ENCODE data around the gene UXS1.
"Not testable (repeated sequence)": the region's sequence is repeated elsewhere in the genome, so short reads cannot be mapped to it uniquely, and the experiment has no call there.

The UXS1 gene

GRCh38 chr2:106193977-106194778 lies at the start of gene UXS1:
TSS of gene UXS1 (minus strand) at chr2:106194301. CDS start at chr2:106194241, 60 bp downstream.
- peak; percentile 99 for DNase-seq

DNA sequence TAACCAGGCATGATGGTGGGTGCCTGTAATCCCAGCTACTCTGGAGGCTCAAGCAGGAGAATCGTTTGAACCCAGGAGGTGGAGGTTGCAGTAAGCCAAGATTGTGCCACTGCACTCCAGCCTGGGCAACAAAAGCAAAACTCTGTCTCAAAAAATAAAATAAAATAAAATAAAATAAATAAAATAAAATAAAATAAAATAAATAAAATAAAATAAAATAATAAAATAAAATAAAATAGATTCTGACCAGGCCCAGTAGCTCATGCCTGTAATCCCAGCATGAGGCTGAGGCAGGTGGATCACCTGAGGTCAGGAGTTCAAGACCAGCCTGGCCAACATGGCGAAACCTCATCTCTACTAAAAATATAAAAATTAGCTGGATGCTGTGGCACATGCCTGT lies 45.4 kb upstream of the UXS1 start:
- DNase-seq: not testable (repeated sequence)

GRCh38 chr2:106235392-106235791 lies 41.3 kb upstream of the UXS1 start:
- DNase-seq: not testable (repeated sequence)

DNA sequence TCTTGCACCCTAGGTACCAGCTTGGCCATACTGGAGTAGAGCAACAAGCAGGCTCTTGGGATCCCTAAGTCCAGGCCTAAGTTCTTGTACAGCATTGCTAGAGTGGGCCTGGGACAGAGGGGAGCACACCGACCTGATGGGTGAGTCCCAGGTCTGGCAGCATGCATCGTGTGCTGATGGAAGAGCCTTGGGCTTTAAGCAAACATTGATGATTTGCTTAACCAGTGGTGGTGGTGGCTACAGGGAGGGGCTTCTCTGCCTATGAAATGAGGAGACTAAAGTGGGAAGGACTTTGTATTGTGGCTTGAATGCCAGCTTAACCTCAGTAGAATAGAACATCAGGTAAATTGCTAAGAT lies 39.2 kb upstream of the UXS1 start:
- DNase-seq: no peak

DNA sequence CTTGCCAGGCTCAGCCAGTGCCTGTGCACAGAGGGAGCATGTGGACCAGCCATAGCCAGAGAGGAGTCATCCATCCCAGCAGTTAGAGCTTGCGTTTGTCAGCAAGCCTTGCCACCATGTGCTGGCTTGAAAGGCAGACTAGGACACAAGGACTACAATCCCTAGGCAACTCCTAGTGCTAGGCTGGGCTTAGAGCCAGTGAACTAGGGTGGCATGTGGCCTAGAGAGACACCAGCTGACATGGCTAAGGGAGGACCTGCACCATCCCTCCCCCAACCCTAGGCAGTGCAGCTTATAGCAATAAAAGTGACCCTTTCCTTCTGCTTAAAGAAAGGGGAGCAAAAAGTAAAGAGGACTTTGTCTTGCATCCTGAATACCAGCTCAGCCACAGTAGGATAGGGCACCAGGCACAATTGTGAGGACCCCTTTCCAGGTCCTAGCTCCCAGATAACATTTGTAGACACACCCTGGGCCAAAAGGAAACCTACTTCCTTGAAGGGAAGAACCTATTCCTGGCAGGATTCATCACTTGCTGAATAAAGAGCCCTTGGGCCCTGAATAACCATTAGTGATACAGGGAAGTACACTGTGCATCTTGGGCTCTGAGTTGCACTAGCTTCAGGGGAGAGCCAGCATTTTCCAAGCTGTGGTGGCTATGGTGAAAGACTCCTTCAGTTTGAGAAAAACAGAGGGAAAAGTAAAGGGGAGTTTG lies 38.7 kb upstream of the UXS1 start:
- no peak for DNase-seq

DNA sequence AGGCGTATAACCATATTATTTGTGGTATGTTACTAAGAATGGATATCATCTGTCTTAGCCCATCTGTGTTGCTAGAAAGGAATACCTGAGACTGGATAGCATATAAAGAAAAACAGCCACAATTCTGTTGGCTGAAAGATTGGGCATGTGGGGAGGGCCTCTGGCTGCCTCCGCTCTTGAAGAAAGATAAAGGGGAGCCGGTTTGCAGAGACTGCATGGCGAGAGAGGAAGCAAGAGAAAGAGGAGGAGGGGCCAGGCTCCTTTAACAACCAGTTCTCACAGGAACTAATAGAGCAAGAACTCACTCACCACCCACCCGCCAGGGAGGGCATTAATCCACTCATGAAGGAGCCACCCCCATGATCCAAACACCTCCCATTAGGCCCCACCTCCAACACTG lies 29.2 kb upstream of the UXS1 start:
- no peak for DNase-seq

DNA sequence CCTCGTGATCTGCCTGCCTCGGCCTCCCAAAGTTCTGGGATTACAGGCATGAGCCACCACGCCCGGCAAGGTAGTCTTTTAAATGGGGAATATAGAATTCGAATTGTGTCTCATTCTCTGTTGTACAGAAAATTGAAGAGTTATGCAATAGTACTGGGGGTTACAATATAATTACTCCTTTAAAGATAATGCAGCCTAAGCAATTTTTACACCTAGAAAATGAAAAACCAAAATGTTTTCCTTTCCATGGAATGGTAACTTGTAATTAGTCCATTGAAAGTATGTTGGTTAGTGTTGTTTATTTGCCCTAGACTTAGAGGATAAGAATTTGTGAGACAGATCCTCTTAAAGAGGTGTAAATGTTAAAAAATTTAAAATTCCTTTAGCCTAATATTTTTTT lies 28.0 kb upstream of the UXS1 start:
- DNase-seq: not testable (repeated sequence)

DNA sequence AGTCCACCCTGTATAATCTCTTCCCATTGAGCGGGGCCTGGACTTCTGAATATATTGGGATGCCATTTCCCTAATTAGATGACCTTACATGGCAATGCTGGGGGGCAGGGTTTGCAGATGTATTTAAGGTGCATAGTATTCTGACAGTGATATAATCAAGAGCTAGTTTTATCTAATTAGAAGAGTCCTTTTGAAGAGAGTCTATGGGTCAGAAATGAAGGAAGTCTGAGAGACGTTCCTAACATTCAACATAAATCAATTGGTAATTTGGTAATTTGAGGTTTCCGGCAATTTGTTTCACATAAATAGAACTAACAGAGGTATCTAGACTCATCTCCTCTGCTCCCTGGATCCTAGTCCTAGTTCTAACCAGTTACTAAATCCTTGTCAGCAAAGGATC lies 25.7 kb upstream of the UXS1 start:
- no peak for DNase-seq

DNA sequence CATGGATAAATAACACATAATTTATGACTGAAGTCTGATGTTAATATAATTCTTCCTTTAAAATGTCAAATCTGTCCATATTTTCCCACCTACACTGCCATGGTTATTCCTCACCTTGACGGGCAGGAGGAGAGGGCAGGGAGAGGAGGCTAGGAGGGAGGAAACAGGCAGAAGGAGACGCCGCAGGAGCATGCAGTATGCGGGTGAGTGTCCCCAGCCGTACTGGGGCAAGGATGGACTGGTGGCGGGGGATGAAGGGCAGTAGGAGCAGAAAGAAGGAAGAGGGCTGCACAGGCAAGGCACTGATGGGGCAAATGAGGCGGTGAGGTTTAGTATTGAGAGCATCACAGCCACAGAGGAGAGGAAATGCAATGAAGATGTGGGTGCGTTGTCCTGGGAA lies 25.1 kb upstream of the UXS1 start:
- DNase-seq: not testable (repeated sequence)

DNA sequence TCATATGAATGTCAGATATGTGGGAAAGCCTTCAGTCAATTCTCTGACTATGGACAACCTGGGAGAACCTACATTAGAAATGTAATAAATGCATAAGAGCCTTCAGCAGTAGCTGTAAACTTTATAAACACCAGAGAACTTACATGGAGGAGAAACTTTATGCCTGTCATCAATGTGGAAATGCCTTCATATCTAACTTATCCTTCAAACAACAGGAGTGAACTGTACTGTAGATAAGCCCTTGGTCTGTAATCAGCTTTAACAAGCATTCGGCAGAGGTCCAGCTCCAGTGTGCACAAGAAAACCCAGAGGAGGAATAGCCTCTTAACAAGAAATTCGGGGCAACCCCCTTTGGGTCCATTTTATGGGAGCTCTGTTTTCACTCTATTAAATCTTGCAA lies 14.8 kb upstream of the UXS1 start:
- DNase-seq: no peak

DNA sequence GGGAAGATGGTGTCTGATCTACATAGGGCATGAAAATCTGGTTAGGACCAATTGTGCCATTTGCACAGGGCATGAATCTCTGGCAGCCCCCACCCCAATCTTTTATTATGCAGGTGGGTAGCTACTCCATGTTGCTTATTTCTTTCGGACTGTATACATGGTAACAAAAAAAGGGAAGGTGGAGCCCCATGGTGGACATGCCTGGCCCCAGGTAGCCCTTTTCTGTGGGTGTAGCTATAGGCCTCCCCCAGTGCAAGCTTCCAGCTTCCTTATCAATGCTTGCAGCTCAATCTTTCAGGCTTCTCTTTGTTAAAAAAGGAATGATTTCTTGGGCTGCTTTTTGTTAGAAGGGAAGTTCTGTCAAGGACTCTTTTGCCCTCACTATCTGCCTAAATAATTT lies 14.3 kb upstream of the UXS1 start:
- no peak for DNase-seq

GRCh38 chr2:106207246-106207645 lies 13.1 kb upstream of the UXS1 start:
- DNase-seq: no peak

GRCh38 chr2:106205488-106205887 lies 11.4 kb upstream of the UXS1 start:
- DNase-seq: no peak

DNA sequence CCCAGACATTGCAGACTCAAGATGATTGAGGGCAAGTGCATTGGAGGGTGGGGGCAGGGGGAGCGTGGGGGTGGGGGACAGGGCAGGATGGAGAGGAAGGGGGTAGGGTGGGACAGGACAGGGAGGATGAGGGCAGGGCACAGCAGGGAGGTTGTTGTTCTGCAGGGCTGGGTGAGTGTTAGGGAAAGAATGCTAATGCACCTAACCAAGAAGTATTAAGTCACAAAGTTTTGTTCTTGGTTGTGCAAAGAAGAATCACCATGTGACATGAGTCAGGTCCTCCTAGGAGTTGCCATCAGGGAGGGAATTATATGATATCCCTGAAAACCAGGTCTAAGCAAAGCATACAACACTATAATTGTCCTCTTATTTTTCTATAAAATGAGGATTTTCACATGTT lies 10.4 kb upstream of the UXS1 start:
- DNase-seq: not testable (repeated sequence)

- DNase-seq: no peak
Observed at GRCh38 chr2:106201661-106202060, 7.6 kb upstream of the UXS1 start.

- DNase-seq: no peak
Observed at GRCh38 chr2:106197878-106198277, 3.8 kb upstream of the UXS1 start.

GRCh38 chr2:106195981-106196380 lies 1.9 kb upstream of the UXS1 start:
- no peak for DNase-seq

- DNase-seq: no peak
Observed at GRCh38 chr2:106195456-106195855, 1.4 kb upstream of the UXS1 start.

GRCh38 chr2:106193690-106193976 lies 468 bp downstream of the UXS1 start:
- DNase-seq: no peak

GRCh38 chr2:106192752-106193689 lies 1.1 kb downstream of the UXS1 start:
- peak; percentile 79 for DNase-seq

DNA sequence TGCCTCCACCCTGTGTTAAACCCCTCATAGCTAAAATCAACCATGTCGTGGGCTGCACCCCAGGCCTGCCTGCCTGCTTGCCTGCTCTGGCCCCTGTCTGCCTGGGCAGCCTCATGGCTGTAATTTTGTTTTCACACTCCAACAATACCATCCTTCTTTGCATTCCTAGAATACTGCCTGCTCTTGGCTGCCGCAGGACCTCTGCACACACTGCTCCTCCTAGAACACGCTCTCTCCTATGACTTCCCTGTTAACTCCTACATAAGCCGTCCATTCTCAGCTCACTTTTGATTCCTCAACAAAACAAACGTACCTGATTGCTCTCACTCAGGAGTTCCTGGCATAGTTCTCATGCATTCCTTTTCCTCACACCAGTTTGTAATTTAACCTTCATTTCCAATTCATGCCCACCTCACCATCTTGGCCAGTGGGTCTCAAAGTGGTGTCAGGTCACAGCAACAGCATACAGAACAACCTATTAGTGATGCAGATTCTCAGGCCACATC lies 2.5 kb downstream of the UXS1 start:
- DNase-seq: no peak

- DNase-seq: no peak
Observed at GRCh38 chr2:106189764-106190468, 4.2 kb downstream of the UXS1 start.

- no peak for DNase-seq
Observed at GRCh38 chr2:106189325-106189724, 4.8 kb downstream of the UXS1 start.
